Sigmoid colon (tissue), 4 donors: ENCODE results near the gene CYB5A.

Experiments
- CTCF ChIP-seq, 4 experiments: fragments of 450-650 bp in 3 of 4; fragments of 200-600 bp in 1 of 4; IDR thresholded peaks; one replicate each; pipeline ENCODE4 v1.5.1; 2016 to 2019; ENCODE audit warnings: antibody characterized with exemption in 4 of 4, mild to moderate bottlenecking in 3 of 4, moderate library complexity in 2 of 4
- EP300 ChIP-seq, 4 donors: sonication (generic); formaldehyde crosslinking; IDR thresholded peaks; one replicate each; pipeline ENCODE4 v1.6.1; 2017; ENCODE audit warnings: antibody characterized with exemption in 4 of 4

GRCh38 chr18:74315464-74316256 is 23.9 kb upstream of the CYB5A start, which contains the start of gene C18orf63:
- TF ChIP-seq CTCF (IDR thresholded peaks at IDR 0.05) (no peak), EP300 (IDR thresholded peaks at IDR 0.05) (no peak)
